ENCODE measurements around the gene AMIGO1. TPM values are rescaled to one million over a fixed set of nuclear protein-coding genes. Genes with fewer than 3 reads are reported as not detected.

Gene AMIGO1
- total and polyA plus RNA-seq, 8 donors: 3.1 to 8.1 (median 3.8) TPM

GRCh38 chr1:109529881-109530456 lies 20.4 kb upstream of the AMIGO1 start:
- H3K4me1 ChIP-seq: peaks cover 0 to 11% of the 10 kb centered on the region in 2 donors
- no peaks in the 10 kb centered on the region for H3K9me3 ChIP-seq
- intact Hi-C loops (cut with DNase I): loop anchor here in 1 of 2 donors (5.0 to 10.0 kb wide), 2 partner anchors 38 to 265 kb away; partner anchors contain the start of gene CYB561D1
- no peak for TF ChIP-seq CTCF (IDR thresholded peaks at IDR 0.05)
- no peak for DNase-seq
- H3K4me3 ChIP-seq: no peak overlapping the region
- no peak for ATAC-seq
- no peaks in the 10 kb centered on the region for H3K27me3 ChIP-seq
- no peak overlapping the region for H3K27ac ChIP-seq
- no peaks in the 10 kb centered on the region for H3K36me3 ChIP-seq

- Histone ChIP-seq H3K36me3 (no peaks in the 10 kb centered on the region), H3K27me3 (no peaks in the 10 kb centered on the region), H3K27ac (no peak overlapping the region), H3K4me1 (peaks cover 0 to 11% of the 10 kb centered on the region in 2 donors), H3K4me3 (no peak overlapping the region), H3K9me3 (no peaks in the 10 kb centered on the region)
- intact Hi-C loops (cut with DNase I): no loop called here
- no peak for TF ChIP-seq CTCF (IDR thresholded peaks at IDR 0.05)
- ATAC-seq (no peak), DNase-seq (no peak)
Measured at GRCh38 chr1:109528712-109529111, 19.2 kb upstream of the AMIGO1 start.

- H3K4me1 ChIP-seq: peaks cover 0 to 11% of the 10 kb centered on the region in 2 donors
- H3K36me3 ChIP-seq: no peaks in the 10 kb centered on the region
- DNase-seq: no peak
- TF ChIP-seq CTCF (IDR thresholded peaks at IDR 0.05): no peak
- no peak overlapping the region for H3K4me3 ChIP-seq
- H3K27me3 ChIP-seq: no peaks in the 10 kb centered on the region
- no peaks in the 10 kb centered on the region for H3K9me3 ChIP-seq
- ATAC-seq: no peak
- intact Hi-C loops (cut with DNase I): no loop called here
- no peak overlapping the region for H3K27ac ChIP-seq
Measured at GRCh38 chr1:109527846-109528695, 18.5 kb upstream of the AMIGO1 start.

GRCh38 chr1:109527098-109527811 lies 17.7 kb upstream of the AMIGO1 start:
- Histone ChIP-seq H3K4me1 (peaks cover 0 to 5% of the 10 kb centered on the region in 2 donors), H3K9me3 (no peaks in the 10 kb centered on the region), H3K36me3 (no peaks in the 10 kb centered on the region), H3K27me3 (no peaks in the 10 kb centered on the region), H3K27ac (no peak overlapping the region), H3K4me3 (no peak overlapping the region)
- DNase-seq (no peak), ATAC-seq (no peak)
- no peak for TF ChIP-seq CTCF (IDR thresholded peaks at IDR 0.05)
- intact Hi-C loops (cut with DNase I): no loop called here

- Histone ChIP-seq H3K27ac (no peak overlapping the region), H3K27me3 (no peaks in the 10 kb centered on the region), H3K36me3 (no peaks in the 10 kb centered on the region), H3K9me3 (no peaks in the 10 kb centered on the region), H3K4me1 (no peaks in the 10 kb centered on the region), H3K4me3 (no peak overlapping the region)
- no peak for ATAC-seq
- intact Hi-C loops (cut with DNase I): no loop called here
- no peak for DNase-seq
- TF ChIP-seq CTCF (IDR thresholded peaks at IDR 0.05): no peak
Measured at GRCh38 chr1:109523706-109524105, 14.2 kb upstream of the AMIGO1 start.

Measured in left lung (tissue), 10 donors.